Suprapubic skin (tissue), 4 donors: Measurements from ENCODE around the gene NSFL1C.

Experiments
- EP300 ChIP-seq: sonication (generic); formaldehyde crosslinking; IDR thresholded peaks from one replicate; pipeline ENCODE4 v1.6.1; 2017; ENCODE audit warnings: antibody characterized with exemption
- POLR2A ChIP-seq, 2 donors: fragments of 450-650 bp; IDR thresholded peaks; one replicate each; pipeline ENCODE4 v1.6.1; 2017; ENCODE audit warnings: antibody characterized with exemption in 2 of 2, mild to moderate bottlenecking in 2 of 2, moderate library complexity in 2 of 2
- POLR2AphosphoS5 ChIP-seq, 3 donors: sonication (generic); formaldehyde crosslinking; IDR thresholded peaks; one replicate each; pipeline ENCODE4 v1.6.1; 2017; ENCODE audit warnings: antibody characterized with exemption in 3 of 3
- TF ChIP-seq, protein P1 (sequence below), 2 donors: fragments of 200-600 bp in 1 of 2; fragments of 450-650 bp in 1 of 2; sonication (generic) in 1 of 2; IDR thresholded peaks; one replicate each; pipeline ENCODE4 v1.5.1; 2016 to 2019; ENCODE audit warnings: antibody characterized with exemption in 2 of 2, mild to moderate bottlenecking in 1 of 2, moderate library complexity in 1 of 2

DNA sequence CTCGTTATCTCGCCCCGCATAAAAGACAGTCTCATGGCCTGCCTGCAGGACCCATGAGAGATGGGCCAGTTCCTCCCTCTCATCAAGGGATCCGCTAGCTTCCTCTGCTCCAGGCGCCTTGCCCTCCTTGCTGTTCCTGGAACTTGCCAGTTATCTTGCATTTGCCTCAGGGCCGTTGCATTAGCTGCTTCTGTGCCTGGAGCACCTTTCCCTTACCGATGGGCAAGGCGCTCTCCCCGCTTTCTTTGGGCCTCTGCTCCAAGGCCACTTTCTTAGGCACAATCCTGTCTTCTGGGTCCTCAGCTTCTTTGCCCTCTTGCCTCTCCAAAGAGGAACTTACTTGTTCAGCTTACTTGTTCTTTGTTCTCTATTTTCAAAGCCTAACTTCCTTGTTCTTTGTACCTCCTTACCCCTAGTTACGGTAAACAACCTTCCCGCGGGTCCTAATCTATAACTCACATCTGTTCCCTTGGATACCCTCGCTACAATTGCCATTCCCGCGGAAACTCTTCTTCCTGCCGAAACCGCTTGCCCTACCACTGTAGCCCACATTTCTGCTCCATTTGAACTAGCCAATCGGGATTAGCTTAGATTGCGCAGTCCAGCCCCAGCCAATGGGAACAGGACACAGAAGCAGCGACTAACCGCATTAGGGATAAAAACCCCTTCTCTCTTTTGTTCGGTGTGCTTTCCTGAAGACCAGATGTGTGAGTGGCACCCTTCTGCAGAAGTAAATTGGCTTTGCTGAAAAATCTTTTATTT is 887 bp upstream of the NSFL1C start:
- TF ChIP-seq, protein P1, sequence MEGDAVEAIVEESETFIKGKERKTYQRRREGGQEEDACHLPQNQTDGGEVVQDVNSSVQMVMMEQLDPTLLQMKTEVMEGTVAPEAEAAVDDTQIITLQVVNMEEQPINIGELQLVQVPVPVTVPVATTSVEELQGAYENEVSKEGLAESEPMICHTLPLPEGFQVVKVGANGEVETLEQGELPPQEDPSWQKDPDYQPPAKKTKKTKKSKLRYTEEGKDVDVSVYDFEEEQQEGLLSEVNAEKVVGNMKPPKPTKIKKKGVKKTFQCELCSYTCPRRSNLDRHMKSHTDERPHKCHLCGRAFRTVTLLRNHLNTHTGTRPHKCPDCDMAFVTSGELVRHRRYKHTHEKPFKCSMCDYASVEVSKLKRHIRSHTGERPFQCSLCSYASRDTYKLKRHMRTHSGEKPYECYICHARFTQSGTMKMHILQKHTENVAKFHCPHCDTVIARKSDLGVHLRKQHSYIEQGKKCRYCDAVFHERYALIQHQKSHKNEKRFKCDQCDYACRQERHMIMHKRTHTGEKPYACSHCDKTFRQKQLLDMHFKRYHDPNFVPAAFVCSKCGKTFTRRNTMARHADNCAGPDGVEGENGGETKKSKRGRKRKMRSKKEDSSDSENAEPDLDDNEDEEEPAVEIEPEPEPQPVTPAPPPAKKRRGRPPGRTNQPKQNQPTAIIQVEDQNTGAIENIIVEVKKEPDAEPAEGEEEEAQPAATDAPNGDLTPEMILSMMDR (IDR thresholded peaks at IDR 0.05) = no peak
- TF ChIP-seq POLR2AphosphoS5 (IDR thresholded peaks at IDR 0.05) = no peak
- TF ChIP-seq EP300 = no peak
- TF ChIP-seq POLR2A (IDR thresholded peaks at IDR 0.05) = no peak
